MM.1S (cell line): ENCODE data around the gene RHOV.

ENCODE experiments used
- EZH2phosphoT487 ChIP-seq: fragments of 300-600 bp; sonication (generic); IDR thresholded peaks from 2 replicates; pipeline ENCODE4 v1.6.1; 2018; ENCODE audit warnings: antibody characterized with exemption, low read length
- TF ChIP-seq, protein P1 (sequence below): fragments of 300-600 bp; sonication (generic); IDR thresholded peaks from 2 replicates; pipeline ENCODE4 v1.5.1; 2016; ENCODE audit warnings: antibody characterized with exemption, low read length, mixed read lengths

DNA sequence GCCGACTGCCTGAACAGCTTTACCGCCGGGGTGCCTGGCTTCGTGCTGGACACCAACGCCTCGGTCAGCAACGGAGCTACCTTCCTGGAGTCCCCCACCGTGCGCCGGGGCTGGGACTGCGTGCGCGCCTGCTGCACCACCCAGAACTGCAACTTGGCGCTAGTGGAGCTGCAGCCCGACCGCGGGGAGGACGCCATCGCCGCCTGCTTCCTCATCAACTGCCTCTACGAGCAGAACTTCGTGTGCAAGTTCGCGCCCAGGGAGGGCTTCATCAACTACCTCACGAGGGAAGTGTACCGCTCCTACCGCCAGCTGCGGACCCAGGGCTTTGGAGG lies 29.4 kb downstream of the RHOV start:
- no peak for TF ChIP-seq EZH2phosphoT487
- TF ChIP-seq, protein P1, sequence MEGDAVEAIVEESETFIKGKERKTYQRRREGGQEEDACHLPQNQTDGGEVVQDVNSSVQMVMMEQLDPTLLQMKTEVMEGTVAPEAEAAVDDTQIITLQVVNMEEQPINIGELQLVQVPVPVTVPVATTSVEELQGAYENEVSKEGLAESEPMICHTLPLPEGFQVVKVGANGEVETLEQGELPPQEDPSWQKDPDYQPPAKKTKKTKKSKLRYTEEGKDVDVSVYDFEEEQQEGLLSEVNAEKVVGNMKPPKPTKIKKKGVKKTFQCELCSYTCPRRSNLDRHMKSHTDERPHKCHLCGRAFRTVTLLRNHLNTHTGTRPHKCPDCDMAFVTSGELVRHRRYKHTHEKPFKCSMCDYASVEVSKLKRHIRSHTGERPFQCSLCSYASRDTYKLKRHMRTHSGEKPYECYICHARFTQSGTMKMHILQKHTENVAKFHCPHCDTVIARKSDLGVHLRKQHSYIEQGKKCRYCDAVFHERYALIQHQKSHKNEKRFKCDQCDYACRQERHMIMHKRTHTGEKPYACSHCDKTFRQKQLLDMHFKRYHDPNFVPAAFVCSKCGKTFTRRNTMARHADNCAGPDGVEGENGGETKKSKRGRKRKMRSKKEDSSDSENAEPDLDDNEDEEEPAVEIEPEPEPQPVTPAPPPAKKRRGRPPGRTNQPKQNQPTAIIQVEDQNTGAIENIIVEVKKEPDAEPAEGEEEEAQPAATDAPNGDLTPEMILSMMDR = 0 out of 2 replicates have a peak, but pooled peaks have one; percentile 2
